Body of pancreas (tissue), 4 donors: Measurements from ENCODE around the gene TNFRSF8.

Experiments
- CTCF ChIP-seq, 7 experiments: fragments of 450-650 bp in 4 of 7; fragments of 200-600 bp in 3 of 7; sonication (generic) in 3 of 7; IDR thresholded peaks; one replicate each; pipeline ENCODE4 v1.5.1; 2016 to 2019; ENCODE audit warnings: antibody characterized with exemption in 7 of 7
- POLR2A ChIP-seq, 3 donors: fragments of 450-650 bp; IDR thresholded peaks; one replicate each; pipeline ENCODE4 v1.6.1; 2016; ENCODE audit warnings: antibody characterized with exemption in 3 of 3, mild to moderate bottlenecking in 2 of 3

DNA sequence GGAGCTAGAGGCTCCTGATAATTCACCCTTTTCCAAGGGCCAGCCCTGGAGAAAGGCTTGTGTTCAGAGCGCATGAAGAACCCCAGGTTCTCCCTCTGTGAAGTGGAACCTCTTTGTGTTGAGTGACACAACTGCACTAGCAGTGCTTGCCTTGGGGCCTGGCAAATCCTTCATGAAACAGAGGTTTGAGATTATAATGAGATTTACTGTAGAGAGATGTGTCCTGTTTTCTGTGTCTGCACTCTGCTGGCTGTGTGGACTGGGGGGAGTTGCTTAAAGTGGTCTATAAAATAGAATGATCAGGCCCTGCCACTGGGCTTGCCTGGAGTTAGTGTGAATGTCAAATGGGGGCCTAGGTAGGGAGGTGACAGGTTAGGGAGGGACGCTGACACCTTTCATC lies 92.2 kb downstream of the TNFRSF8 start:
- no peak for TF ChIP-seq CTCF (IDR thresholded peaks at IDR 0.05)
- no peak for TF ChIP-seq POLR2A (IDR thresholded peaks at IDR 0.05)
